T-helper 1 cell treated with Interleukin-12 subunit alpha and Interleukin-12 subunit beta and Interleukin-4 antibody, amounts not matched to agents 30 μg/mL and 1 μg/mL, for 36 hours (primary cell): ENCODE data around the gene TMEM132E.

Experiments
- H3K27ac Mint-ChIP-seq: one replicate; pipeline ENCODE4 v1.8.0; 2021; ENCODE audit warnings: mild to moderate bottlenecking, mixed read lengths
- H3K27me3 Mint-ChIP-seq: one replicate; pipeline ENCODE4 v1.8.0; 2021; ENCODE audit warnings: low read depth, mixed read lengths
- H3K36me3 Mint-ChIP-seq: one replicate; pipeline ENCODE4 v1.8.0; 2021; ENCODE audit warnings: low read depth, mixed read lengths
- H3K4me1 Mint-ChIP-seq: one replicate; pipeline ENCODE4 v1.8.0; 2021; ENCODE audit warnings: low read depth, mixed read lengths
- H3K4me3 Mint-ChIP-seq: one replicate; pipeline ENCODE4 v1.8.0; 2021; ENCODE audit warnings: mild to moderate bottlenecking, moderate library complexity, mixed read lengths
- H3K9me3 Mint-ChIP-seq: one replicate; pipeline ENCODE4 v1.8.0; 2021; ENCODE audit warnings: mixed read lengths

Gene TMEM132E

GRCh38 chr17:34624767-34625383 is 45.5 kb downstream of the TMEM132E start:
- Mint-ChIP-seq H3K9me3 (no peaks in the 10 kb centered on the region), H3K27me3 (peaks cover 38% of the 10 kb centered on the region), H3K27ac (no peak overlapping the region), H3K4me1 (no peaks in the 10 kb centered on the region), H3K36me3 (no peaks in the 10 kb centered on the region), H3K4me3 (no peak overlapping the region)

- no peaks in the 10 kb centered on the region for H3K36me3 Mint-ChIP-seq
- no peaks in the 10 kb centered on the region for H3K4me1 Mint-ChIP-seq
- peaks cover 38% of the 10 kb centered on the region for H3K27me3 Mint-ChIP-seq
- no peak overlapping the region for H3K27ac Mint-ChIP-seq
- H3K9me3 Mint-ChIP-seq, result no peaks in the 10 kb centered on the region
- no peak overlapping the region for H3K4me3 Mint-ChIP-seq
These were observed 46.8 kb downstream of the TMEM132E start for GRCh38 chr17:34626121-34626681.

GRCh38 chr17:34628879-34629278 is 49.5 kb downstream of the TMEM132E start:
- Mint-ChIP-seq H3K36me3 (no peaks in the 10 kb centered on the region), H3K27ac (no peak overlapping the region), H3K27me3 (peaks cover 37% of the 10 kb centered on the region), H3K4me3 (no peak overlapping the region), H3K9me3 (no peaks in the 10 kb centered on the region), H3K4me1 (no peaks in the 10 kb centered on the region)

- Mint-ChIP-seq H3K9me3 (no peaks in the 10 kb centered on the region), H3K27me3 (peaks cover 20% of the 10 kb centered on the region), H3K27ac (no peak overlapping the region), H3K4me1 (no peaks in the 10 kb centered on the region), H3K4me3 (no peak overlapping the region), H3K36me3 (no peaks in the 10 kb centered on the region)
These were observed 54.0 kb downstream of the TMEM132E start for GRCh38 chr17:34633351-34633750.

GRCh38 chr17:34633760-34634159 is 54.4 kb downstream of the TMEM132E start:
- no peak overlapping the region for H3K27ac Mint-ChIP-seq
- no peaks in the 10 kb centered on the region for H3K36me3 Mint-ChIP-seq
- H3K9me3 Mint-ChIP-seq, result no peaks in the 10 kb centered on the region
- no peaks in the 10 kb centered on the region for H3K4me1 Mint-ChIP-seq
- H3K4me3 Mint-ChIP-seq, result no peak overlapping the region
- H3K27me3 Mint-ChIP-seq, result peaks cover 17% of the 10 kb centered on the region

- Mint-ChIP-seq H3K36me3 (no peaks in the 10 kb centered on the region), H3K4me3 (no peak overlapping the region), H3K4me1 (no peaks in the 10 kb centered on the region), H3K9me3 (no peaks in the 10 kb centered on the region), H3K27me3 (peaks cover 20% of the 10 kb centered on the region), H3K27ac (no peak overlapping the region)
These were observed 55.3 kb downstream of the TMEM132E start for GRCh38 chr17:34634551-34635160.

GRCh38 chr17:34635876-34636275 is 56.5 kb downstream of the TMEM132E start:
- Mint-ChIP-seq H3K4me1 (no peaks in the 10 kb centered on the region), H3K36me3 (no peaks in the 10 kb centered on the region), H3K27me3 (peaks cover 24% of the 10 kb centered on the region), H3K9me3 (no peaks in the 10 kb centered on the region), H3K27ac (no peak overlapping the region), H3K4me3 (no peak overlapping the region)

- Mint-ChIP-seq H3K27ac (no peak overlapping the region), H3K4me1 (no peaks in the 10 kb centered on the region), H3K27me3 (peaks cover 24% of the 10 kb centered on the region), H3K36me3 (no peaks in the 10 kb centered on the region), H3K9me3 (no peaks in the 10 kb centered on the region), H3K4me3 (no peak overlapping the region)
These were observed 57.7 kb downstream of the TMEM132E start for GRCh38 chr17:34637041-34637547.

- Mint-ChIP-seq H3K27ac (no peak overlapping the region), H3K4me3 (no peak overlapping the region), H3K27me3 (peaks cover 26% of the 10 kb centered on the region), H3K36me3 (no peaks in the 10 kb centered on the region), H3K9me3 (no peaks in the 10 kb centered on the region), H3K4me1 (no peaks in the 10 kb centered on the region)
These were observed 58.5 kb downstream of the TMEM132E start for GRCh38 chr17:34637548-34638525.

- H3K27ac Mint-ChIP-seq, result no peak overlapping the region
- no peaks in the 10 kb centered on the region for H3K36me3 Mint-ChIP-seq
- no peak overlapping the region for H3K4me3 Mint-ChIP-seq
- H3K4me1 Mint-ChIP-seq, result no peaks in the 10 kb centered on the region
- peaks cover 27% of the 10 kb centered on the region for H3K27me3 Mint-ChIP-seq
- H3K9me3 Mint-ChIP-seq, result no peaks in the 10 kb centered on the region
These were observed 59.3 kb downstream of the TMEM132E start for GRCh38 chr17:34638526-34639260.

- Mint-ChIP-seq H3K27ac (no peak overlapping the region), H3K4me1 (no peaks in the 10 kb centered on the region)
These were observed 60.5 kb downstream of the TMEM132E start for GRCh38 chr17:34639706-34640425.

GRCh38 chr17:34641368-34641767 is 62.0 kb downstream of the TMEM132E start:
- Mint-ChIP-seq H3K4me3 (no peak overlapping the region), H3K27me3 (peaks cover 28% of the 10 kb centered on the region), H3K9me3 (no peaks in the 10 kb centered on the region), H3K27ac (no peak overlapping the region), H3K36me3 (no peaks in the 10 kb centered on the region), H3K4me1 (no peaks in the 10 kb centered on the region)

More at GRCh38 chr17:34639706-34640425, 60.5 kb downstream of the TMEM132E start:
- H3K4me3 Mint-ChIP-seq, result no peak overlapping the region
- no peaks in the 10 kb centered on the region for H3K9me3 Mint-ChIP-seq
- H3K36me3 Mint-ChIP-seq, result no peaks in the 10 kb centered on the region
- peaks cover 28% of the 10 kb centered on the region for H3K27me3 Mint-ChIP-seq

GRCh38 chr17:34644941-34645550 is 65.7 kb downstream of the TMEM132E start:
- Mint-ChIP-seq H3K27me3 (peaks cover 14% of the 10 kb centered on the region), H3K36me3 (no peaks in the 10 kb centered on the region), H3K27ac (no peak overlapping the region), H3K4me1 (no peaks in the 10 kb centered on the region), H3K9me3 (no peaks in the 10 kb centered on the region), H3K4me3 (no peak overlapping the region)
